GM10266 (cell line): ENCODE results near the gene ANKRD2.
"Not testable (repeated sequence)": the region's sequence is repeated elsewhere in the genome, so short reads cannot be mapped to it uniquely, and the experiment has no call there.

Source experiments
- DNase-seq: peaks from one replicate; pipeline ENCODE4 v3.0.0; 2012; ENCODE audit errors: extremely low spot score
- TF ChIP-seq, protein P1 (sequence below): IDR thresholded peaks from 2 replicates; pipeline ENCODE4 v1.5.1; 2012; ENCODE audit warnings: mild to moderate bottlenecking, low read depth; ENCODE audit not compliant: control insufficient read depth, insufficient read depth; ENCODE audit errors: missing control alignments

The ANKRD2 gene

DNA sequence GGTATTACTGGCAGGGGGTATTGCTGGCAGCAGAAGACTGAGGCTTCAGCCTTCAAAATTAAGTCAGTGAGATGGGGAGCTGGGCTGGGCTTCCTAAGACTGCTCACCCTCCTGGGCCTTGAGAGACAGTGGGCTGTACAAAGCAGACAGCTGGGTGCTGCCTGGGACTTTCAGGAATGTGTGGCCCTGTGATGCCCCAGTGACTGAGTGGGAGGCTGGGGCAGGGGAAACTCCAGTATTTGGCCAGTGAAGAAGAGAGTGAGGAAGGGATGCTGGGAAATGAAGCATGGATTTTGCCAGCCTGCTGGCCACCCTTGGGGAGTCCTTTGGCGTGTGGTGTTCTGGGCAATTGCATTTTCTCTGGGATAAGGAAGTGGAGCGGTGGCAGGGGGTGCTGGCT is 442 bp downstream of the ANKRD2 start:
- DNase-seq = no peak

DNA sequence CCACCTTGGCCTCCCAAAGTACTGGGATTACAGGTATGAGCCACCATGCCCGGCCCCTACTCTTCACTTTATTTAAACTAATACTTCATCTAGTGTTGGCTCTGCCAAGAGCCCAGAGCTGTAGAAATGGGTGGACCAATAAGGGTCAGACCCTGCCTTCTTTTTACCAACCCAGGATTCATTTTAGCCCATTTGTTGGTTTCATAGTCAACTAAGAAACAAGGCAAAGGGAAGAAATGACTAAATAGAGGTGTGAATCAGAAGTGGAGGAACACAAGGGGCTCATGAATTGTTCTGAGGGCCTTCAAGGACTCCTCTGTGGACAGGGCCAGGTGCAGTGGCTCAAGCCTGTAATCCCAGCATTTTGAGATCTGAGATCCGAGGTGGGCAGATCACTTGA is 1.1 kb downstream of the ANKRD2 start:
- DNase-seq = no peak
- TF ChIP-seq, protein P1, sequence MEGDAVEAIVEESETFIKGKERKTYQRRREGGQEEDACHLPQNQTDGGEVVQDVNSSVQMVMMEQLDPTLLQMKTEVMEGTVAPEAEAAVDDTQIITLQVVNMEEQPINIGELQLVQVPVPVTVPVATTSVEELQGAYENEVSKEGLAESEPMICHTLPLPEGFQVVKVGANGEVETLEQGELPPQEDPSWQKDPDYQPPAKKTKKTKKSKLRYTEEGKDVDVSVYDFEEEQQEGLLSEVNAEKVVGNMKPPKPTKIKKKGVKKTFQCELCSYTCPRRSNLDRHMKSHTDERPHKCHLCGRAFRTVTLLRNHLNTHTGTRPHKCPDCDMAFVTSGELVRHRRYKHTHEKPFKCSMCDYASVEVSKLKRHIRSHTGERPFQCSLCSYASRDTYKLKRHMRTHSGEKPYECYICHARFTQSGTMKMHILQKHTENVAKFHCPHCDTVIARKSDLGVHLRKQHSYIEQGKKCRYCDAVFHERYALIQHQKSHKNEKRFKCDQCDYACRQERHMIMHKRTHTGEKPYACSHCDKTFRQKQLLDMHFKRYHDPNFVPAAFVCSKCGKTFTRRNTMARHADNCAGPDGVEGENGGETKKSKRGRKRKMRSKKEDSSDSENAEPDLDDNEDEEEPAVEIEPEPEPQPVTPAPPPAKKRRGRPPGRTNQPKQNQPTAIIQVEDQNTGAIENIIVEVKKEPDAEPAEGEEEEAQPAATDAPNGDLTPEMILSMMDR = no peak

More for the DNA sequence above, 442 bp downstream of the ANKRD2 start:
- TF ChIP-seq, protein P1 = no peak

DNA sequence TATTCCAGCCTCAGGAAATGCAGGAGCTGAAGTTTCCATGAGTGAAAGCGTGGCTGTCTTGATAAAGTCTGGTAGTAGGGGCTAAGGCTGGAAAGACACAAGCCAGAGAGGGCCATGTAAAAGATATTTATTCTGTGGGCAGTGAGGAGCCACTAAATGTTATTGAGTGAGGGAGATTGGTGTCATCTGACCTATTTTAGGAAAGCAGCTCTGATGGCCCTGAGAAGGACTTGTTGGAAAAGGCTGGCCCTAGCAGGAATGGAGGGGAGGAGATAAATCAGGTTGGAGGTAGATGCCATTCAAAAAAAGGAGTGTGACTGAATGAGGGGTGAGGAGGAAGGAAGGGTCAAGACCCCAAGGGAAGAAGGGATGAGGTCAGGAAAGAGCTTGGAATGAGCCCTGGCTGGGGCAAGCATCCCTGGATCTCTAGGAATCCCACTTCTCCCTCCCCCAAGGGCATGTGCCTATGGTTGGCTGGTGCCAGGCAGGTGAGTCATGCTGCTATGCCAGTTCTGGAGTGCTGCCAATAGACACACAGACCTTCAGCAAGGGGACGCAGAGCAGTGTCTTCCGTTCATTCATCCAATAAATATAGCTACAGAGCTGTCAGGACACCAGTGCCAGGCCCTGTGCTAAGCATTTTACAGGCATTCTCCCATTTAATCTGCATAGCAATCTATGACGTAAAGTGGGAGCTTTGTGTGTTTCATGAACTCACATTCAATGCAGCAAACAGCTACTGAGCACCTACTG is 2.0 kb downstream of the ANKRD2 start:
- no peak for DNase-seq
- TF ChIP-seq, protein P1 = no peak

DNA sequence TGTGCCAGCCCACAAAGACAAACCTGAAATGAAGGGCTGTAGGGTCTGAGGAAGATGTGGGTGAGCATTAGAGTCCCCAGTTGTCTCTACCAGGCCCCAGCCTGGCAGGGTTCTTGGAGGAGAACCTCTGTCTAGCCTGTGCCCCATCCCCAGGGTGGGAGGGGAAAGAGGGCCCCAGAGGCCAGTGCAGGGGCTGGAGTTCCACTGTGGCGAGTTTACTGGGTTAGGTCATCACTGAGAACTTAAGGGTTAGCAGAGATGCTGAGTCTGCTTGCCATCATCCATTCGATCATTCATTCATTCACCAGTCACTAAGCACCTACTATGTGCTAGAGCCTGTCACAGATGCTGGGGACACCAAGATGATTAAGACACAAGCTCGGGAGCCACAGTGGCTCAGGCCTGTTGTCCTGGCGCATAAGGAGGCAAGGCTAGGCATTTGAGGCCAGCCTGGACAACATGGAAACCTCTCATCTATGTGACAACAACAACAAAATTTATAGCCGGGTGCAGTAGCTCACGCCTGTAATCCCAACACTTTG is 2.6 kb downstream of the ANKRD2 start:
- DNase-seq = no peak
- TF ChIP-seq, protein P1 = no peak

DNA sequence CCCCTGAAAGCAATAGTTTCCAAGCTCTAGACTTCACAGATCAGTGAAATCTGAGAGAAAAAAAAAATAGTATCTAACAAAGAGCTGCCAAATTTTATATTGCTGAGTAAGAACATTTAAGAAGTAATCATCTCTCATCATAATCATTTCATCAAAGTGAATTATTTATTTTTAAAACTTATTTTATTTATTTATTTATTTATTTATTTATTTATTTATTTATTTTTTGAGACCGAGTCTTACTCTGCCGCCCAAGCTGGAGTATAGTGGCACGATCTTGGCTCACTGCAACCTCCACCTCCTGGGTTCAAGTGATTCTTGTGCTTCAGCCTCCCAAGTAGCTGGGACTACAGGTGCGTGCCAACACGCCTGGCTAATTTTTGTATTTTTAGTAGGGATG is 3.9 kb downstream of the ANKRD2 start:
- DNase-seq = not testable (repeated sequence)

DNA sequence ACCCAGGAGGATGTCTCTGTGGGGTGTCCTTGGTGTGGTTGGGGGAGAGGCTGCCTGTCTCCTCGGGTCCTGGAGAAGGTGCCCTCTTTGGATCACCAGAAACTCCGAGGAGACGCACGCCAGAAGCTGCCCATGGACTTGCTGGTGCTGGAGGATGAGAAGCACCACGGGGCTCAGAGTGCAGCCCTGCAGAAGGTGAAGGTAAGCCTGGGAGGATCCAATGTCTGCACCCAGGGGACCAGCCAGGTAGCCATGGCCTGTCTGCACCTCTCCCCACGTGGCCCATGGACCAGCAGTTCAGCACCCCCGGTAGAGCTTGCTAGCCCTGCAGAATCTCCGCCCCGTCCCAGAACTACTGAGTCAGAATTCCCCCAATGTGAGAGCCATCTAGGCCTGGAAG is 5.1 kb downstream of the ANKRD2 start:
- TF ChIP-seq, protein P1 = no peak
- no peak for DNase-seq

DNA sequence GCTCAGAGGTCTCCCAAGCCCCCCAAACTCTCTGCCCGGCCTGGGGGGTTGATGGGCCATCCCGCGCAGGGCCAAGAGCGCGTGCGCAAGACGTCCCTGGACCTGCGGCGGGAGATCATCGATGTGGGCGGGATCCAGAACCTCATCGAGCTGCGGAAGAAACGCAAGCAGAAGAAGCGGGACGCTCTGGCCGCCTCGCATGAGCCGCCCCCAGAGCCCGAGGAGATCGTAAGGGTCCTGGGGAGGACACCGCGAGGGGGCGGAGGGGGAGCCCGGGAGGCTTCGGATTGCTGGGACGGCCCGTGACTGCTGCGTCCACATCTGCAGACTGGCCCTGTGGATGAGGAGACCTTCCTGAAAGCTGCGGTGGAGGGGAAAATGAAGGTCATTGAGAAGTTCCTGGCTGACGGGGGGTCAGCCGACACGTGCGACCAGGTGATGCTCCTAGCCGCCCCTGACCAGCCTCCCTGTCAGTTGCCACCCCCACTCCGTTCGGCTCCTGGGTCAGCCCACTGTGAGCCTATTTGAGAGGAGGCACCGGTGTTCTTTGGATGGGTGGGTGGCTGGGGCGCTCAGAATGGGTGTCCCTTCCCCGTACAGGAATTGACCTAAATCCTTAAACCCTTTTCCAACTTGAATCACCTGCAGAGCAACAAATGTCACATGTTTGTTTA is 5.7 kb downstream of the ANKRD2 start:
- TF ChIP-seq, protein P1 = no peak
- no peak for DNase-seq
